NCI-H1694 (cell line): Measurements from ENCODE around the gene RNF130.

Experiments
- DNase-seq: peaks from one replicate; lab custom pipeline; 2025; lab: John Stamatoyannopoulos, UW

The RNF130 gene, protein sequence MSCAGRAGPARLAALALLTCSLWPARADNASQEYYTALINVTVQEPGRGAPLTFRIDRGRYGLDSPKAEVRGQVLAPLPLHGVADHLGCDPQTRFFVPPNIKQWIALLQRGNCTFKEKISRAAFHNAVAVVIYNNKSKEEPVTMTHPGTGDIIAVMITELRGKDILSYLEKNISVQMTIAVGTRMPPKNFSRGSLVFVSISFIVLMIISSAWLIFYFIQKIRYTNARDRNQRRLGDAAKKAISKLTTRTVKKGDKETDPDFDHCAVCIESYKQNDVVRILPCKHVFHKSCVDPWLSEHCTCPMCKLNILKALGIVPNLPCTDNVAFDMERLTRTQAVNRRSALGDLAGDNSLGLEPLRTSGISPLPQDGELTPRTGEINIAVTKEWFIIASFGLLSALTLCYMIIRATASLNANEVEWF

DNA sequence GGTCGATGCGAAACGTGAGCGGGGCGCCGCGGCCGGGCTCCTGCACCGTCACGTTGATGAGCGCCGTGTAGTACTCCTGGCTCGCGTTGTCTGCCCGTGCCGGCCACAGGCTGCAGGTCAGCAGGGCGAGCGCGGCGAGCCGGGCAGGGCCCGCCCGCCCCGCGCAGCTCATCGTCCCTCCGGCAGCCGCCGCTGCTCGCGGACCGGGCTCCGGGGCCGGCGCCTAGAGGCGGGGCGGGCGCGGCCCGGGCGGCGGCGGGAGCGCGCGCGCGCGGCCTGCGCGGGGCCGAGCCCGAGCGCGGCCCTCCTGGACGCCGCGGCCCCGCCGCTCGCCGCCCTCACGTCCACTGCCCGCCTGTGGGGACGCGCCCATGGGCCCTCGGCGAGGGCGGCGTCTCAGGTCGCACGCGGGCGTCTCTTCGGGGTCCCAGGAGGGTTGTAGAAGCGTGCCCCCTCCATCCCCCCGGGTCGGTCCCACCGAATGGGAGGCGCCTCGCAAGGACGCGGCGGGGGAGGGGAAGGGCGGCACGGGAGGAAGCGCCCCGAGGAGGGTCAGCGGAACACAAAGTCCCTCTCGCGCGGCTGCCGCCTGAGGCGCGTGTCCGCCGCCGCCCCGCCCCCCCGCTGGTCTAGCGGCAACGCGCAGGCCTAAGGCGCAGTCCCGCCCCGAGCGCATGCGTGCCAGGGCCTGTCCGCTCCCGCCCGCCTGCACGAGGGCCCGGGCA lies at the start of gene RNF130:
TSS of gene RNF130 (minus strand) at position 229 of the 725 bp plus-strand sequence. CDS start at position 172, 57 bp downstream.
- peak; percentile 38 for DNase-seq

DNA sequence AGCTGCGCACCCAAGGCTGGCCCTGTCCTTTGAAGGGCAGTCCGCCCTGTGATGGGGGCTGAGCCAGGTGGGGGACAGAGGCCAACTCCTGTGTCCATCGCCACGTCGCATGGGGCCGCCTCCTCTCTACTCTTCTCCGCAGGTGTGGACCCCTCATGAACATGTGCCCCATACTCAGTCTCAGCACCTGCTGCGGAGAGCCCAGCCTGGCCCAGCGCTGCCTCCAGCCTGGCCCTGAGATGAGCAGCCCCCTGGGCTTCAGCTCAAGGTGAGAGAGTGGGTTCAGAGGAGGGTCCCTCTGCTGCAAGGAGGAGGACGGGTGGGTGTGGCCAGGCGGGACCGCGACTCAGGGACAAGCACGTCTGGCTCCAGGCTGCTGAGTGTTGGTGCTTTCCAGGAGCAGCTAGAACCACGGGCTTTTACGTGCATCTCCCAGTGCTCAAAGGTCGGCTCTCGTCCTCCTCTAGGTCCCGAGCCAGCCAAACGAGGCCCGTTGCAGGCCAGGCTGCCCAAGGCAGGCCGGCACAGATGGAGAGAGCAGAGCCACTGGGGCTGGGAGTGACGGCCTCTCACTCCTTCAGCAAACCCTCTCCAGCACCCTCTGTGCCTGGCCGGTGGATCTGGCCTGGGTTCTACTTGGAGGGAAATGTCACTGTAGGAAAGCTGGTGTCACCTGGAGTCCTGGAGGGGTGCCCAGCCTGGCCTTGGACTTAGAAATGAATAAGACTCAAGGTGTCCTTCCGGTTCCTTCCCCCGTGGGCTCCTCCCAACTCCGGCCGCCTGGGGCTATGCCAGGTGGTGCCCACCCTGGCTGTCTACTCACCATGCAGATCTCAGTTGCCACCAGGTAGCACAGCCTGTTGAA lies 48.9 kb upstream of the RNF130 start:
- no peak for DNase-seq

DNA sequence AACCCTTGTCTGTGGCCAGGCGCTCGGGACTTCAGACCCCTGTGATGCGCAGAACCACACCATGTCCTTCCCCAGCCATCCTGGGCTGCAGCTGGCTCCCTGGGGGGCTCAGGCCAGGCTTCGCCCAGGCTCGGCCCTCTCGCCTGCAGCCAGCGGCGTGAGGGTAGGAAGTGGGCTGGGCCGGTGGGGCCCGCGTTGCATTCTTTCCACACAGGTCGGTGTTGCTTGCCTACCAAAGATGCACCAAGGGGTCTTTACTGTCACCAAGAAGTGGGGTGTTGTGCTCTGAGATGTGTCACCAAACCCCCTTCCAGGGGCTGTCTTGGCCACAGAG lies 48.3 kb upstream of the RNF130 start:
- DNase-seq, result no peak

DNA sequence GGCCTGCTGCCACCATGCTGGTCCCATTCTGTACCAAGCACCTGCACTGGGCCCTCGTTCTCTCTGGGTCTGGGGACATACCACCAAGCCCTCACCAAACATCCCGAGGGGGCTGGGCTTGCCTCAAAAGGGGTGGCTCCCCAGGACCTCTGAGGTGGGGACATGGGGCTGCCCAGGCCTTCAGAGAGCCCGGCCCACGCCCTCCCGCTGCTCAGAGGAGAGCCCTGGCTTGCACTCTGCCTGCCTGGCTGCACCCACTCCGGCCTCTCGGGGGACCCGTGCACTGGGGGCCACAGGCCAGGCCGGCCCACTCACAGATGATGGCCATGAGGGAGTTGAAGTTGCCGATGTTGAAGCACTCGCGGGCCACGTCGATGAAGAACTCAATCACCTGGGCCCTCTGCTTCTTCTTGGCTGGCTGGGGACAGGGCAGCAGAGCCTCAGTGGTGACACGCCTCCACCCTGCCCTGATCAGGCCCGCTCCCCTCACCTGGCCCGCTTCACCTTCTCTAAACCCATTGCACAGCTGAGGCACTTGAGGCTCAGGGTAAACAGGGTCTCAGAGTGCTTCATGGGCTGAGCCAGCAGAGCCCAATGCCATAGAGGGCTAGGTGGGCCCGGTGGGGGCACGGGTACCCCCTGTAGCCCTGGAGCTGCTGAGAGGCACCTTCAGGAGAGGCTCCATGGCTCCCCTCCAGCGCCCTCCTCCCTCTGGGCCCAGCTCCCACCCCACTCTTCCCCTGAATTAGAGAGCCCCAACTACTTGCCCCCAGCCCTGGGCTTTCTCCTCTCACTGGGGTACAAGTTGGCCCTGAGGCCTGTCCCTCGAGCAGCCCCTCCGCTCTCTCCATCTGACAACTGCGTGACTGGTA lies 47.7 kb upstream of the RNF130 start:
- DNase-seq, result no peak

DNA sequence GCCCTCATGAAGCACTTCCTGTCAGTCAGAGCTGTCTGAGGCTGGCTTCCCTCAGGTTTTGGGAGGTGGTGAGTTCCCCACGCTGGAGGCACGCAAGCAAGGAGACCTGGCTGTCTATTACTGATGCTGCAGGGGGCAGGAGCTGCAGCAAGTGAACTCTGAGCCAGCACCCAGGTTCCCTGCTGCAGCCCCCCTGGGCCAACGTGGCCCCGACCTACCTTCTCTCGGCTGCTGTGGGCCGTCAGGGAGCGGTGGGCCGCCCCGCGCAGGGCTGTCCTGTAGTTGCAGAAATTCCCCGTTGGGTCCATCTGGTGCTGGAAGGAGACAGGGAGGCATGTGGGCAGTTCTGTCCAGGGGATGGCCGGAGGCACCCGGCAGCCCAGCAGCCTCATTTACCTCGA lies 46.8 kb upstream of the RNF130 start:
- DNase-seq, result no peak

DNA sequence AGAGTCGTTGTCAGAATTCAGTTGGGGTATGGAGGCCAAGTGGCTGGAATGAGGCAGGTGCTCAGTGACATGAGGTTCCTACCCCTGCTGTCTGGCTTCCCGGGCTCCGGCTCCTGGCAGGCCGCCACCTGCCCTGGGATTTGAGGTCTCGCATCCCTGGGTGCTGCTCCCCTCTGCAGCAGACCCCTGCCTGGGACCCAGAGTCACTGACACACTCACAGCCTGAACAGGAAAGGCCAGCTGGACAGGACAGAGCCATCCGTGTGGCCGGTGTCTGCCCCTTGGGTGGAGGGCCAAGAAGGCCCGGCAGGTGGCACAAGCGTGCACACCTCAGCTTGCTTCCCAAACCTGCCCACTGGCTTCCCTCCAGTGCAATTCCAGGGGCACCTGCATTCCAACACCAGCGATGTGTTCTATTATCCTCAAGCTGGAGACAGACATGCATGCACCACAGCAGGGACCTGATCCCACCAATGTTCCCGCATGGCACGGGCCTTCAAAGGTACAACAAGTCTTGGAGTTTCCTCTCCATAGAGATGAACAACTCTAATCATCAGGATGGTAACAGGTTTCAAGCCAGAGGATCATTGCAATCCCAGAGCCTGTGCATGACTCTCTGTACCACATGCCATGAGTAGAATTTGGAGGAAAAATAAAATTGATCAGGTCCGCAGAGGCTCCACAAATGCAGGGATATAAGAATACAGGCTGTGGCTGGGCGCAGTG lies 45.6 kb upstream of the RNF130 start:
- DNase-seq, result no peak

DNA sequence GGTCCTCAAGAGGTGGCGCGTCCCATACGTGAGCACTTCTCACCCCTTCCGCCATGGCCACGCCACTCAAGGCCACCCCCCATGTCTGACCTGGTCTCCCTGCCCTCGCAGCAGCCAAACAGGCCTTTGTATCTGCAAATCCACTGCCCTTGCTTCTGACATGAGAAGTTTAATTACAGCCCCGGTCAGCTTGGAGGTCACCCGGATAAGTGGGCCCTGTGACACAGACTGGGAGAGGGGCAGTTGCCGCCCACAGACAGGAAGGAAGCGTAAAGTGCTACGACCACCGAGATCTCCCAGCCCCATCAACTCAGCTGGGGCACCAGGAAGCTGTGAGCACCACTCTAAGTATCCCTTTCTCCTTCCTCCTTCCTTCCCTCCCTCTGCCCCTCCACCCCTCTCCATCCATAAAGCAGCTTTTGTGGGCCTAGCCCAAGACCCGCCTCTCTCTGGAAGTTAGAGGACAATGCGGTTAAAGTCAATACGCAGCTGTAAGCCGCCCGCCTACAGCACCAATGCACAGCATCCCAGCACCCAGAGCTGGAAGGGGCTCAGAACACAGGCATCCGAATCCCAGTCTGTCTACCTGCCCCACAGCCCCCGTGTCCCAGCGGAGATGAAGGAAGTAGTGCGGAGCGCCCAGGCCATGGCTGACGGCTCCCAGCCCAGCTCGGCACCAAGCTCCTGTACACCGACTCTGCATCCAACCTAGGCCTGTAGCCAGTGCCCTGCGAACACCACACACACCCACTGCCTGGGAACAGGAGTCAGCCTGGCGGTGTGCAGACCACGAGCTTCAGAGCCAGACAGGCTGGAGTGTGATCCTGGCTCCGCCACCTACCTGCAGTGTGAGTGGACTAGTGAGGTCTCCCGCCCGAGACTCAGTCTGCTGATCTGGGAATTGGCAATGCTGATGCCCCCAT lies 44.8 kb upstream of the RNF130 start:
- DNase-seq, result no peak

DNA sequence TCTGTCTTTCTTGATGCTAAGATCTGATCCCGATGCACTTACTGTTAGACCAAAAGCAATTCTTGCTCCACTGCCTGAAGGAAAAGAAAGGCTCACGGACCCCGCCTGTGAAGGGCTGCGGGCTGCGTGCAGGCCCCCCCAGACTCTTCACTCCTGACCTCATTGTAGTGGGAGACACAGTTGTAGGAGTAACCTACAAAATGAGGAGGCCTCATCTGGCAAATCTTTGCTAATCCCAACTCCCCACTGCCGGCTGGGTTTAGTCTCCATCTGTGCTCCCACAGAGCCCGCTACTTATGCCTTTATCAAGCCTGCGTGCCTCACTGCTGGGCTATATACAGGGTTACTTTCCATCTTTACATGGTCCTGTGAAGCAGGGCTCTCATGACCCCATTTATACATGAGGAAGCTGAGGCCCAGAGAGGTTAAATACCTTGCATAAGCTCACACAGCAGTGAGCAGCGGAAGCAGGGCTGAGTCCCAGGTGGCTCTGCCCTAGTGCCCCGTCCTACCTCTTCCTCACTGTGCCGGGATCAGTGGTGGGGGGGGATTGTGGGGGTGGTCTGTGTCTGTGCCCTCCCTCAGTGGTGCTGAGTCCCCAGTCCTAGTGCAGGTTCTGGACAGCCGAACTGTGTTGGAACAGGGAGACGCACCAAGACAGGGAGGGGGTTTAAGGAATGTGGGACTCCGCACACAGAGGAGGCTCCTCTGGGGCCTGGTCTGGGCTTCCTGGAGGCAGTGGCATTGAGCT lies 43.9 kb upstream of the RNF130 start:
- DNase-seq, result no peak

DNA sequence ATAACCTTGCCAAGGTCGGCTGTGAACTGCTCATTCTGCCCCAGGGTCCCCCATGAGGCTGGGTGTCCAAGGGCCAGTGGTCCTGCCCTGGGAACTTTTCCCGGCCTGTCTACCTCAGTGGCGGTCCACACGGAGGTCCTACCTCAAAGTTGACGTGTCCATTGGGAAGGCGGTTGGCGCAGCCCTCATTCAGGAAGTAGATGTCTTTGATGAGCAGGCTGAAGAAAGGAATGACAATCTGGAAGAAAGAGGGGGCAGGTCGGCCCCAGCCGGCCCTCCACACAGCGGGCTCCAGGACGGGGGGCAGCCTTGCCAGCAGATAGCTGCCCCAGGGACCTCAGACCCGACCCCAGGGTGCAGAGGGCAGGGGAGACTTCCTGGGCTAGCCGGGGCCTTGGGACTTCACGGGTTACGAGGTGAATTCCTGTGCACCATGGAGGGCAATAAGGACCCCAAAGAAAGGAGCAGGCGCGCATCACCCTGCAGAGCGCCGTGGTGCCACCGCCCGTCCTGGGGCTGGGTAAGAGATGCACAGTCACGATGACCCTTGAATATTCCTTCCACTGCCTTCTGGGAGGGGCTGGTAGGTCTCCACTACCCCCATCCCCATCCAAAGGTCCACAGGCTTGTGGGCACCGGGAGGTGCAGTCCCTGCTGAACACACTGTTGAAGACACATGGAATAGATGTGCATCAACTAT lies 42.9 kb upstream of the RNF130 start:
- no peak for DNase-seq

DNA sequence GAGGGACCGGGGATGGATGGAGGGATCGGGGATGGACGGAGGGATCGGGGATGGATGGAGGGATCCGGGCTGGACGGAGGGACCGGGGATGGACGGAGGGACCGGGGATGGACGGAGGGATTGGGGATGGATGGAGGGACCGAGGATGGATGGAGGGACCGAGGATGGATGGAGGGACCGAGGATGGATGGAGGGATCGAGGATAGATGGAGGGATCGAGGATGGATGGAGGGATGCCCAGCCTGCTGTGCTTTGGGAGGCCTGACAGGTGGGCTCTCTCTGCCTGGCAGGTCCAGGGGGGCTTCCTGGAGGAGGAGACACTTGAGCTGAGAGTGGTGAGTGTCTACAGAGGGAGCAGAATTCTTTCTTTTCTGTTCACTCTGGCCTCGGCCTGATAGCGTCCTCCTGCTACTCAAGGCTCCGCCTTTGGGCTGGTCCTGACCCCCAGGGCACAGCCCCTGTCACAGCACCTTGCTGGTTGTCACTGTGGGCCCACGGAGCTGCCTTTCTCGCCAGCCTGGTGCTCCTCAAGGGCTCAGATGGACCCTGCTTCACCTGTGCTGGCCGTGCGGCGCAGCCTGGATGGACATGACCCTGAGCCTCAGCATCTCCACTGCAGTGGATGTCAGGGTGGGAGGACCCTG lies 42.2 kb upstream of the RNF130 start:
- no peak for DNase-seq

DNA sequence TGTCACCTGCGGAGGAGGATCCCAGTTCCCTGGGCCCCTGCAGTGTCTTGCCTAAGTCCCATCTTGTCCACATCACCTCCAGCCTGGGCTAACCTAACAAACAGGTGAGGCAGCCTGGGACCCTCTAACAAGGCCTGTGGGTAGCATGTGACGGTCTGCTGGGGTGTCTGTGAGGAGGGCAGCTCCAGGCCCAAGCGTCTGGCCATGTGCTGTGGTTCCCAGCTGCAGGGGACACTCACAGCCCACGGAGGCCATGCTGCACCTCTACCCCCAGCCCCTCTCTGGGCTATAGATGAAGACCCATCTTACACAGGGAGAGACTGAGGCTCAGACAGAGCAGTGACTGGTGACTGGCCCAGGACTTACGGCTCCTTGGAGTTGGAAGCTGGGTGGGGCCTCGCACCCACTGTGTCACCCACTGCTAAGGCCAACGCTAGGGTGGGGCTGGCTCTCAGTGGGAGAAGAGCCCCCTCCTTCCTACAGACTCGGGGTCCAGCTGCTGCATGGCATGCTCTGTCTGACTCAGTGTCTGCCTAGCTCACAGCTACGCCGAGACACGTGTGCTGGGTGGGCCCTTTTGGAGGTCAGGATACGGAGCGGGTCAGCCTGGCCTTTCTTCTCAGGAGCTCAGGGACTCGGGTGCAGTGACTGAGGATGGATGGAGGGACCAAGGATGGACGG lies 40.8 kb upstream of the RNF130 start:
- DNase-seq, result no peak

DNA sequence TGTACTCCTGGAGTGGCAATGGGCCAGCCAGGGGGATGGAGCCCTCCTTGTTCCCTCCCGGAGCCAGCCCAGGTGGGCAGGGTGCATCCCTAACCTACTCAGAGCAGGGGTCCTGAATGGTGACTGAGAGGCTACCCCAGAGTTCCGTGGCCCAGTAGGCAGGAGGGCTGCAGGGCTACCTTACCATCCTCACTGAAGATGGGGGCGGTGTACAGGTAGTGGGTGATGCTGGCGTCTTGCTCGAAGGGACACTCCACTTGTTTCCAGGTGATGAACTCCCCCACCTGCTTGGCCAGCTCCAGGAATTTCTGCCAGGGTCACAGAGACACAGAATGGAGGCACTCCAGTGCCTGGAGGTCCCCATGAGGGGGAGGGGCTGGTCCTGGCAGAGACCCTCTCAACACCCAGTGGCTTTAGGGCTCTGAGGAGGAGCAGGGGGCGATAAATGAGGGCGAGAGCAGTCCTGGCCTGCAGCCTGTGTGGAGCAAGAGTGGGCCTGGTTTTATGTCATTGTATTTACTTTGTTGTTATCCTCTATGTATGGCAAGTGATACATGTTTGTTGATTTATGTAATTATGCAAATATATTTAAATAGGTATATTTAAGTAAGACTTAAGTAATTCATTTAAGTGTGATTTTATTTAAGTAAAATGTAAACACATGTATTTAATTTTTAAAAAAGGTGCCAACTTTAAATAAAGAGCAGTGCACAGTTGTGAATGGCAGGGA lies 39.9 kb upstream of the RNF130 start:
- no peak for DNase-seq

DNA sequence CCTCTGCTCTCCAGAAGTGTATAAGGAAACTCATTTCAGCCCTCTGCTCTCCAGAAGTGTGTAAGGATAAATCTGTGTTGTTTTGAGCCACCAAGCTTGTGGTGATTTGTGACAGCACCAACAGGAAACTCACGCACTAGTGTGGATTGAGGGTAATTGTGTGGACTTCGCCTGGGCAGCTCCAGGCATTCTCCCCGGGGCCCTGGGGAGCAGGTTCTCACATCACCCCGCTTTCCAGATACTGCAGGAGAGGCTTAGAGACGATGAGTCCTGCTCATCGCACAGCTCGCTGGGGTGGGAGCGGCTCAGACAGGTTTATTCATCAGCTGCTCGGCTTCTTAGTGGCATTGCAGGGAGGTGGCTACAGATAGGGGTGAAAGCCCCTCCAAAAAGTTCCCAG lies 38.4 kb upstream of the RNF130 start:
- DNase-seq, result no peak

DNA sequence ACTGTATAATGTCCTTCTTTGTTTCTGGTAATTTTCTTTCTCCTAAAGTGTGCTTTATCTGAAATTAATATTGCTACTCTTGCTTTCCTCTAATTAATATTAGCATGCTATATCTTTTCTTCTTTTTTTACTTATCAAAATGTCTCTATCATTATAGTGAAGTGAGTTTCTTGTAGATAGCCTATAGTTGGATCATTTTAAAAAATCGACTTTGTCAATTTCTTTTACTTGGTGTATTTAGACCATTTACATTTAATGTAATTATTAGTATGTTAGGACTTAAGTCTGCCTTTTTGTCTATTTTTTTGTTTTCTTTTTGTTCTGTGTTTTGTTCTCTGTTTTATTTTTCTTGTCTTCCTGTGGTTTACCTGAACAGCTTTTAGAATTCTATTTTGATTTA lies 35.4 kb upstream of the RNF130 start:
- no peak for DNase-seq

DNA sequence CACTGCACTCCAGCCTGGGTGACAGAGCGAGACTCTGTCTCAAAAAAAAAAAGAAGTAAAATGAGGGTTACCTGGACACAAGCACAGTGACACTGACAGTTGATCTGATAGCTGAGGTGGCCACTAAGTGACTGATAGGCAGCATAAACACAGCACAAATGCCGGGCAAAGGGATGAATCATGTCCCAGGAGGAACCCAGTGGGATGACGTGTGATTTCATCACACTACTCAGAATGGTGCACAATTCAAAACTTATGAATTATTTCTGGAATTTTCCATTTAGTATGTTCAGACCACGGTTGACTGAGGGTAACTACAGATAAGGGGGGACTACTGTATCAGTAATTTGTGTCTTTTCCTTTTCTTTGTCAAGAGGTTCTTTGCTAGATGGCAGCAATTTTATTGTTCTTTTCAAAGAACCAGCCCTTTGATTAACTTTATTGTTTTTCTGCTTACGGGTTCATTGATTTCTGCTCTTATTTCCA lies 34.3 kb upstream of the RNF130 start:
- no peak for DNase-seq

DNA sequence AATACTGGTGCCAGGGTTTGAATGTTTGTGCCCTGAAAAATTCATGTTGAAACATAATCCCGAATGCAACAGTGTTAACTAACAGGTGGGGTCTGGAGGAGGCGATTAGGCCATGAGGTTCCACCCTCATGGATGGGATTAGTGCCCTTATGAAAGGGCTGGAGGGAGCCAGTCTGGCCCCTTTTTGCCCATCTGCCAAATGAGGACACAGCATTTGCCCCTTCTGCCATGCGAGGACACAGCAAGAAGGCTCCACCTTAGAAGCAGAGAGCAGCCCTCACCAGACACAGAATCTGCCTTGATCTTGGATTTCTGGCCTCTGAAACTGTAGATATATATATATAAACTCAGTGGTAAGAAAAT lies 32.6 kb upstream of the RNF130 start:
- DNase-seq, result no peak
